K562 (cell line): ENCODE data around the gene ITGB5. TPM values are rescaled to one million over a fixed set of nuclear protein-coding genes. Genes with fewer than 3 reads are reported as not detected.
A peak's percentile ranks its signal among the peaks of the same experiment; 100 is the strongest.

Experiments
- ARID1B ChIP-seq: fragments of 450-650 bp; IDR thresholded peaks from 2 replicates; pipeline ENCODE4 v1.6.1; 2016; ENCODE audit warnings: antibody characterized with exemption, mild to moderate bottlenecking, inconsistent platforms
- ARID2 ChIP-seq: fragments of 450-650 bp; IDR thresholded peaks from 2 replicates; pipeline ENCODE4 v1.6.1; 2017; ENCODE audit warnings: antibody characterized with exemption, mild to moderate bottlenecking
- C11orf30 ChIP-seq: fragments of 450-650 bp; IDR thresholded peaks from 2 replicates; pipeline ENCODE4 v1.6.1; 2016; ENCODE audit warnings: low read depth, mild to moderate bottlenecking
- DMBX1 ChIP-seq: fragments of 250-450 bp; sonication (Bioruptor Pico); IDR thresholded peaks from 2 replicates; pipeline ENCODE4 v1.8.0; 2022; ENCODE audit warnings: inconsistent platforms, mild to moderate bottlenecking, moderate library complexity, borderline replicate concordance
- KDM1A ChIP-seq, 2 experiments: fragments of 450-650 bp; IDR thresholded peaks; 2 replicates each; pipeline ENCODE4 v1.6.1; 2016; ENCODE audit warnings: mild to moderate bottlenecking in 2 of 2
- MAFG ChIP-seq: fragments of 450-650 bp; conservative IDR thresholded peaks from 2 replicates; pipeline ENCODE4 v1.6.1; 2016; ENCODE audit warnings: missing genetic modification characterization, missing compliant biosample characterization
- MTA2 ChIP-seq: fragments of 450-650 bp; IDR thresholded peaks from 2 replicates; pipeline ENCODE4 v1.6.1; 2016; ENCODE audit warnings: low read depth
- MYC ChIP-seq, 2 experiments: fragments of 250-450 bp in 1 of 2; sonication (Bioruptor Pico) in 1 of 2; IDR thresholded peaks; 2 replicates each; pipeline versions ENCODE4 v1.5.1 to v1.6.1; 2012 to 2021; ENCODE audit warnings: low read depth in 2 of 2, borderline replicate concordance in 1 of 2, improper control_type of control experiment in 1 of 2, low read length in 1 of 2, mild to moderate bottlenecking in 1 of 2, moderate library complexity in 1 of 2
- NR2C1 ChIP-seq, 2 experiments: fragments of 450-650 bp; IDR thresholded peaks; 2 replicates each; pipeline ENCODE4 v1.6.1; 2017; ENCODE audit warnings: mild to moderate bottlenecking in 2 of 2, antibody characterized with exemption in 1 of 2, inconsistent platforms in 1 of 2, missing compliant biosample characterization in 1 of 2, missing genetic modification characterization in 1 of 2
- POLR2A ChIP-seq: fragments of 450-650 bp; conservative IDR thresholded peaks from 2 replicates; pipeline ENCODE4 v1.6.1; 2016
- POLR2AphosphoS5 ChIP-seq: IDR thresholded peaks from 2 replicates; pipeline ENCODE4 v1.6.1; 2011; ENCODE audit warnings: mild to moderate bottlenecking, low read depth, low read length, moderate library complexity; ENCODE audit not compliant: control insufficient read depth, insufficient read depth
- RCOR1 ChIP-seq, 2 experiments: IDR thresholded peaks; 2 replicates each; pipeline ENCODE4 v1.6.1; 2012; ENCODE audit warnings: low read depth in 2 of 2, low read length in 2 of 2, borderline replicate concordance in 1 of 2, improper control_type of control experiment in 1 of 2
- SP2 ChIP-seq: IDR thresholded peaks from 2 replicates; pipeline ENCODE4 v1.6.1; 2011; ENCODE audit warnings: mild to moderate bottlenecking, low read depth, low read length, moderate library complexity; ENCODE audit not compliant: poor library complexity, severe bottlenecking; ENCODE audit errors: extremely low read depth
- ZEB2 ChIP-seq: fragments of 450-650 bp; IDR thresholded peaks from 2 replicates; pipeline ENCODE4 v1.6.1; 2016
- ZNF77 ChIP-seq: fragments of 250-450 bp; sonication (Bioruptor Pico); IDR thresholded peaks from 2 replicates; pipeline ENCODE4 v1.5.0; 2020
- polyA plus RNA-seq, 8 experiments: library from polyadenylated mRNA; depleted of rRNA in 4 of 8; stranded (reverse) in 5 of 8; unstranded in 3 of 8; fragments of >200 nt; fragmentation: Nextera tagmentation in 2 of 8; fragmentation: Illumina TruSeq in 1 of 8; extraction: Ambion mirVana in 2 of 8; extraction: Trizol in 1 of 8; gene quantifications; 2 replicates each; pipeline versions ENCODE4 v1.2.1 to v1.2.3, GENCODE V29; 2011 to 2014; ENCODE audit warnings: inconsistent platforms in 1 of 8, missing spikeins in 1 of 8
- total RNA-seq, 7 experiments: library from RNA; depleted of rRNA in 6 of 7; stranded (reverse); fragments of >200 nt in 6 of 7; fragmentation: Illumina TruSeq in 2 of 7; extraction: Trizol in 2 of 7; gene quantifications; 2 replicates each; pipeline versions ENCODE4 v1.2.1 to v1.2.3, GENCODE V29; 2011 to 2021; ENCODE audit warnings: low replicate concordance in 1 of 7
- TF ChIP-seq, protein P1 (sequence below): fragments of 450-650 bp; IDR thresholded peaks from 2 replicates; pipeline ENCODE4 v1.6.1; 2016; ENCODE audit warnings: mild to moderate bottlenecking
- TF ChIP-seq, protein P2 (sequence below): IDR thresholded peaks from 3 replicates; pipeline ENCODE4 v1.6.1; 2011; ENCODE audit warnings: borderline replicate concordance, mild to moderate bottlenecking, moderate library complexity; ENCODE audit not compliant: insufficient read length; ENCODE audit errors: extremely low read depth
- TF ChIP-seq, protein P3 (sequence below): fragments of 450-650 bp; formaldehyde crosslinking; IDR thresholded peaks from 2 replicates; pipeline ENCODE4 v1.4.0; 2022; ENCODE audit warnings: missing genetic modification characterization
- TF ChIP-seq, protein P4 (sequence below): sonication (generic); formaldehyde crosslinking; IDR thresholded peaks from 2 replicates; pipeline ENCODE4 v1.8.0; 2023; ENCODE audit warnings: mild to moderate bottlenecking, missing genetic modification reagents

Gene ITGB5
- total and polyA plus RNA-seq, 9 of the 15 experiments (the other 6 are each of a cell fraction or from before 2014, with no cell fraction given), result 1.7 to 46.8 (median 9.9) TPM

DNA sequence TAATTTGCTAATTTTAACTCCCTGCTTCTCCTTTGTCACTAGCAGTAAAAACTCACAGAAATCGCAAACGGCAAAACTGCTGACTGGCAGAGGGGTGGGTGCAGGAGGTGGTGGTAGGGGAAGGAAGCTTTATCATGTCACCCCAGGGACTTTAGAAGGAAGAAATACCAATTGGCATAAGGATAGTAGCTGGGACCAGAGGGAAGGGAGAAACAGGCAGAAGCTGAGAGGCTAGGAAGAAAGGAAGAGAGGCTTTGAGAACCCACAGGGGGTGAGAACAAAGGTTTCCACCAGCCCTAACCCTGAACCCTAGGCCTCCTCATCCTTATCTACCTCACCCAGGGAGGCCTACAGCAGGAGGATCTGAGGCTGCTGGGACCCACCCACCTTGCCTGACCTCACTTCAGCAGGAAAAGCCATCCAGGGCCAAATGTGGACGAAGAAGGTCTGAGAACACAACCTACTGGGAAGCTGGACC lies 10.7 kb downstream of the ITGB5 start (continued):
- TF ChIP-seq, protein P1, sequence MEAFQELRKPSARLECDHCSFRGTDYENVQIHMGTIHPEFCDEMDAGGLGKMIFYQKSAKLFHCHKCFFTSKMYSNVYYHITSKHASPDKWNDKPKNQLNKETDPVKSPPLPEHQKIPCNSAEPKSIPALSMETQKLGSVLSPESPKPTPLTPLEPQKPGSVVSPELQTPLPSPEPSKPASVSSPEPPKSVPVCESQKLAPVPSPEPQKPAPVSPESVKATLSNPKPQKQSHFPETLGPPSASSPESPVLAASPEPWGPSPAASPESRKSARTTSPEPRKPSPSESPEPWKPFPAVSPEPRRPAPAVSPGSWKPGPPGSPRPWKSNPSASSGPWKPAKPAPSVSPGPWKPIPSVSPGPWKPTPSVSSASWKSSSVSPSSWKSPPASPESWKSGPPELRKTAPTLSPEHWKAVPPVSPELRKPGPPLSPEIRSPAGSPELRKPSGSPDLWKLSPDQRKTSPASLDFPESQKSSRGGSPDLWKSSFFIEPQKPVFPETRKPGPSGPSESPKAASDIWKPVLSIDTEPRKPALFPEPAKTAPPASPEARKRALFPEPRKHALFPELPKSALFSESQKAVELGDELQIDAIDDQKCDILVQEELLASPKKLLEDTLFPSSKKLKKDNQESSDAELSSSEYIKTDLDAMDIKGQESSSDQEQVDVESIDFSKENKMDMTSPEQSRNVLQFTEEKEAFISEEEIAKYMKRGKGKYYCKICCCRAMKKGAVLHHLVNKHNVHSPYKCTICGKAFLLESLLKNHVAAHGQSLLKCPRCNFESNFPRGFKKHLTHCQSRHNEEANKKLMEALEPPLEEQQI, result 0 out of 2 replicates have a peak, but pooled peaks have one; percentile 44
- 0 out of 2 replicates have a peak, but pooled peaks have one; percentile 18 for TF ChIP-seq MYC (IDR thresholded peaks at IDR 0.05; ENCODE audit: low read depth, low read length)
- TF ChIP-seq MYC (CRISPR knock-in tag; IDR thresholded peaks at IDR 0.05; ENCODE audit: borderline replicate concordance, low read depth), result no peak
- TF ChIP-seq, protein P2, sequence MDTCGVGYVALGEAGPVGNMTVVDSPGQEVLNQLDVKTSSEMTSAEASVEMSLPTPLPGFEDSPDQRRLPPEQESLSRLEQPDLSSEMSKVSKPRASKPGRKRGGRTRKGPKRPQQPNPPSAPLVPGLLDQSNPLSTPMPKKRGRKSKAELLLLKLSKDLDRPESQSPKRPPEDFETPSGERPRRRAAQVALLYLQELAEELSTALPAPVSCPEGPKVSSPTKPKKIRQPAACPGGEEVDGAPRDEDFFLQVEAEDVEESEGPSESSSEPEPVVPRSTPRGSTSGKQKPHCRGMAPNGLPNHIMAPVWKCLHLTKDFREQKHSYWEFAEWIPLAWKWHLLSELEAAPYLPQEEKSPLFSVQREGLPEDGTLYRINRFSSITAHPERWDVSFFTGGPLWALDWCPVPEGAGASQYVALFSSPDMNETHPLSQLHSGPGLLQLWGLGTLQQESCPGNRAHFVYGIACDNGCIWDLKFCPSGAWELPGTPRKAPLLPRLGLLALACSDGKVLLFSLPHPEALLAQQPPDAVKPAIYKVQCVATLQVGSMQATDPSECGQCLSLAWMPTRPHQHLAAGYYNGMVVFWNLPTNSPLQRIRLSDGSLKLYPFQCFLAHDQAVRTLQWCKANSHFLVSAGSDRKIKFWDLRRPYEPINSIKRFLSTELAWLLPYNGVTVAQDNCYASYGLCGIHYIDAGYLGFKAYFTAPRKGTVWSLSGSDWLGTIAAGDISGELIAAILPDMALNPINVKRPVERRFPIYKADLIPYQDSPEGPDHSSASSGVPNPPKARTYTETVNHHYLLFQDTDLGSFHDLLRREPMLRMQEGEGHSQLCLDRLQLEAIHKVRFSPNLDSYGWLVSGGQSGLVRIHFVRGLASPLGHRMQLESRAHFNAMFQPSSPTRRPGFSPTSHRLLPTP, result no peak
- TF ChIP-seq MAFG (tag), result peak; percentile 82
- TF ChIP-seq RCOR1 (IDR thresholded peaks at IDR 0.05; ENCODE audit: borderline replicate concordance in 1 of 2, low read depth in 2 of 2, low read length in 2 of 2), result peak in 1 of 2 experiments; percentile 70; a peak in 2 of 4 replicates
- TF ChIP-seq POLR2A, result no peak
- no peak for TF ChIP-seq ARID2
- peak; percentile 90 for TF ChIP-seq ARID1B
- TF ChIP-seq C11orf30, result peak; percentile 91
- TF ChIP-seq MTA2, result peak; percentile 69
- peak; percentile 5 to 48; a peak in 1 of 4 replicates for TF ChIP-seq KDM1A (IDR thresholded peaks at IDR 0.05)
- TF ChIP-seq ZNF77 (CRISPR knock-in tag), result no peak
- peak; percentile 28; the same call in 1 of the 2 replicates for TF ChIP-seq NR2C1 (IDR thresholded peaks at IDR 0.05)
- peak; percentile 42 for TF ChIP-seq NR2C1 (tag; IDR thresholded peaks at IDR 0.05)
- TF ChIP-seq, protein P3, sequence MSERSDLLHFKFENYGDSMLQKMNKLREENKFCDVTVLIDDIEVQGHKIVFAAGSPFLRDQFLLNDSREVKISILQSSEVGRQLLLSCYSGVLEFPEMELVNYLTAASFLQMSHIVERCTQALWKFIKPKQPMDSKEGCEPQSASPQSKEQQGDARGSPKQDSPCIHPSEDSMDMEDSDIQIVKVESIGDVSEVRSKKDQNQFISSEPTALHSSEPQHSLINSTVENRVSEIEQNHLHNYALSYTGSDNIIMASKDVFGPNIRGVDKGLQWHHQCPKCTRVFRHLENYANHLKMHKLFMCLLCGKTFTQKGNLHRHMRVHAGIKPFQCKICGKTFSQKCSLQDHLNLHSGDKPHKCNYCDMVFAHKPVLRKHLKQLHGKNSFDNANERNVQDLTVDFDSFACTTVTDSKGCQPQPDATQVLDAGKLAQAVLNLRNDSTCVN (CRISPR knock-in tag), result no peak
- peak; percentile 74; the same call in 1 of the 2 replicates for TF ChIP-seq ZEB2
- TF ChIP-seq SP2, result no peak
- TF ChIP-seq DMBX1 (CRISPR knock-in tag), result peak; percentile 76; the same call in 1 of the 2 replicates
- TF ChIP-seq, protein P4, sequence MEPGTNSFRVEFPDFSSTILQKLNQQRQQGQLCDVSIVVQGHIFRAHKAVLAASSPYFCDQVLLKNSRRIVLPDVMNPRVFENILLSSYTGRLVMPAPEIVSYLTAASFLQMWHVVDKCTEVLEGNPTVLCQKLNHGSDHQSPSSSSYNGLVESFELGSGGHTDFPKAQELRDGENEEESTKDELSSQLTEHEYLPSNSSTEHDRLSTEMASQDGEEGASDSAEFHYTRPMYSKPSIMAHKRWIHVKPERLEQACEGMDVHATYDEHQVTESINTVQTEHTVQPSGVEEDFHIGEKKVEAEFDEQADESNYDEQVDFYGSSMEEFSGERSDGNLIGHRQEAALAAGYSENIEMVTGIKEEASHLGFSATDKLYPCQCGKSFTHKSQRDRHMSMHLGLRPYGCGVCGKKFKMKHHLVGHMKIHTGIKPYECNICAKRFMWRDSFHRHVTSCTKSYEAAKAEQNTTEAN (CRISPR knock-in tag), result no peak
- TF ChIP-seq POLR2AphosphoS5, result 0 out of 2 replicates have a peak, but pooled peaks have one; percentile 32
